Stimulated activated CD4-positive, alpha-beta T cell treated with anti-CD3 and anti-CD28 coated beads, Interleukin-12 subunit alpha, Interleukin-12 subunit beta, amount 100 ng/mL, for 48 hours (primary cell): ENCODE data around the gene HIF1A.
"Not testable (repeated sequence)": the region's sequence is repeated elsewhere in the genome, so short reads cannot be mapped to it uniquely, and the experiment has no call there.

Experiments used
- DNase-seq, 3 donors: peaks; one replicate each; pipeline ENCODE4 v3.0.0-alpha.2; 2020; ENCODE audit warnings: low read depth in 2 of 3, low spot score in 1 of 3

Gene HIF1A

GRCh38 chr14:61706096-61706690 lies 10.9 kb downstream of the HIF1A start:
- DNase-seq = no peak

GRCh38 chr14:61707774-61708173 lies 12.5 kb downstream of the HIF1A start:
- not testable (repeated sequence) for DNase-seq

GRCh38 chr14:61708693-61709092 lies 13.4 kb downstream of the HIF1A start:
- DNase-seq = not testable (repeated sequence)

GRCh38 chr14:61710853-61711817 lies 15.8 kb downstream of the HIF1A start:
- DNase-seq = no peak

- no peak for DNase-seq
Measured at GRCh38 chr14:61712137-61712536, 16.8 kb downstream of the HIF1A start.

GRCh38 chr14:61713724-61714437 lies 18.6 kb downstream of the HIF1A start:
- DNase-seq = no peak

GRCh38 chr14:61716956-61717355 lies 21.6 kb downstream of the HIF1A start:
- DNase-seq = no peak

GRCh38 chr14:61718039-61718438 lies 22.7 kb downstream of the HIF1A start:
- no peak for DNase-seq

- DNase-seq = no peak
Measured at GRCh38 chr14:61719344-61720293, 24.3 kb downstream of the HIF1A start.

- DNase-seq = no peak
Measured at GRCh38 chr14:61720294-61720661, 25.0 kb downstream of the HIF1A start.

- no peak for DNase-seq
Measured at GRCh38 chr14:61720741-61721140, 25.4 kb downstream of the HIF1A start.

- DNase-seq = no peak
Measured at GRCh38 chr14:61724133-61724532, 28.8 kb downstream of the HIF1A start.

- DNase-seq = no peak
Measured at GRCh38 chr14:61726778-61727658, 31.7 kb downstream of the HIF1A start.

GRCh38 chr14:61730756-61731373 lies 35.6 kb downstream of the HIF1A start:
- no peak for DNase-seq

- no peak for DNase-seq
Measured at GRCh38 chr14:61733972-61734371, 38.7 kb downstream of the HIF1A start.

- DNase-seq = no peak
Measured at GRCh38 chr14:61736751-61737150, 41.4 kb downstream of the HIF1A start.

GRCh38 chr14:61737915-61738314 lies 42.6 kb downstream of the HIF1A start:
- DNase-seq = no peak

- DNase-seq = no peak
Measured at GRCh38 chr14:61739133-61739532, 43.8 kb downstream of the HIF1A start.

GRCh38 chr14:61742371-61742770 lies 47.1 kb downstream of the HIF1A start:
- DNase-seq = no peak
